Heart left ventricle (tissue), 16 donors: ENCODE results near the gene TNFAIP2. TPM values are rescaled to one million over a fixed set of nuclear protein-coding genes. Genes with fewer than 3 reads are reported as not detected.

Source experiments
- ATAC-seq, 4 donors: fragments of 200-7000 bp; cut with Tn5 transposase; one replicate each; pipeline ENCODE4 v1.9.1; 2020 to 2022; ENCODE audit warnings: moderate library complexity in 4 of 4, mild to moderate bottlenecking in 3 of 4, moderate number of reproducible peaks in 1 of 4
- DNase-seq, 5 donors: peaks; one replicate each; pipeline ENCODE4 v3.0.0-alpha.2; 2020
- H3K27ac ChIP-seq, 12 donors: fragments of 200-600 bp; sonication (generic) in 4 of 12; one replicate each; pipeline versions ENCODE4 v1.5.0 to v1.8.0; 2016 to 2022; ENCODE audit warnings: mild to moderate bottlenecking in 2 of 12
- H3K27me3 ChIP-seq, 9 donors: fragments of 200-600 bp; sonication (generic) in 2 of 9; one replicate each; pipeline versions ENCODE4 v1.5.1 to v1.8.0; 2016 to 2022; ENCODE audit warnings: mild to moderate bottlenecking in 3 of 9
- H3K36me3 ChIP-seq, 9 donors: fragments of 200-600 bp; sonication (generic) in 2 of 9; one replicate each; pipeline versions ENCODE4 v1.5.0 to v1.8.0; 2018 to 2022; ENCODE audit warnings: mild to moderate bottlenecking in 2 of 9
- H3K4me1 ChIP-seq, 12 donors: fragments of 200-600 bp; sonication (generic) in 4 of 12; one replicate each; pipeline versions ENCODE4 v1.5.0 to v1.8.0; 2016 to 2022; ENCODE audit warnings: mild to moderate bottlenecking in 3 of 12
- H3K4me3 ChIP-seq, 12 donors: fragments of 200-600 bp; sonication (generic) in 4 of 12; one replicate each; pipeline versions ENCODE4 v1.5.0 to v1.8.0; 2017 to 2022; ENCODE audit warnings: mild to moderate bottlenecking in 9 of 12, moderate library complexity in 4 of 12
- H3K9me3 ChIP-seq, 12 donors: fragments of 200-600 bp; sonication (generic) in 4 of 12; one replicate each; pipeline versions ENCODE4 v1.5.0 to v1.8.0; 2016 to 2022; ENCODE audit warnings: mild to moderate bottlenecking in 1 of 12
- POLR2A ChIP-seq, 2 donors: fragments of 450-650 bp; IDR thresholded peaks; one replicate each; pipeline ENCODE4 v1.6.1; 2017; ENCODE audit warnings: antibody characterized with exemption in 2 of 2, mild to moderate bottlenecking in 2 of 2, moderate library complexity in 2 of 2
- WGBS, 4 donors: extraction: QIAGEN DNeasy Blood & Tissue Kit in 2 of 4; methylation state at CpG; one replicate each; pipeline versions ENCODE4 v1.1.5 to v1.1.7; 2013 to 2018; 5-methylcytosine and 5-hydroxymethylcytosine counted together
- intact Hi-C, 10 donors: fragments of 100-400 bp; cut with DNase I; formaldehyde crosslinking; loops; one replicate each; pipeline versions ENCODE4 v1.11.1 to v1.14.2; 2022
- polyA plus RNA-seq, 2 donors: library from polyadenylated mRNA; stranded (reverse); fragments of 200-250 nt; gene quantifications; one replicate each; pipeline ENCODE4 v1.2.3, GENCODE V29; 2013
- total RNA-seq, 9 donors: library from RNA; depleted of rRNA in 2 of 9; stranded (reverse); fragments of >200 nt in 2 of 9; fragmentation: NEBNext Ultra II Directional in 3 of 9; extraction: Animal tissue kit (Norgen Biotek cat#: 25700) in 3 of 9; gene quantifications; one replicate each; pipeline versions ENCODE4 v1.1.0 to v1.2.4, GENCODE V29; 2016 to 2023
- TF ChIP-seq, protein P1 (sequence below), 12 donors: fragments of 200-600 bp; sonication (generic) in 4 of 12; IDR thresholded peaks; one replicate each; pipeline versions ENCODE4 v1.5.0 to v1.8.0; 2018 to 2022; ENCODE audit warnings: antibody characterized with exemption in 12 of 12, mild to moderate bottlenecking in 5 of 12
- donor health status: ischemic (EF 13 %, LVEDD 7.1; RV severe dilation, severe dysfunction).
- donor health status: healthy with polysubstance abuse.
- donor health status: DM: no; HTN: yes; CAD: no.
- donor health status: DM: no; HTN: no; CAD: no.
- donor health status: ischemic (EF 25% LVEDD 6.9; RV normal size, moderate dysfunction).
- donor health status: ischemic (EF 25% LVEDD 5.7; RV mildly dilated, moderate dysfunction).
- donor health status: healthy.
- donor health status: DM: yes; HTN: yes; CAD: no.
- donor health status: ischemic (EF 35%, LVEDD 5.7; RV mildly dilated, moderate dysfunction).
- donor health status: nonischemic (EF 11% LVEDD 7.7; RV severe dilation, severe dysfunction).
- donor health status: DM: yes; HTN: yes; CAD: no.
- donor health status: PGD.
- donor health status: ischemic (EF 29% LVEDD 5.4; RV normal size, mild dysfunction).
- donor health status: nonischemic (EF 23%, LVEDD 6.1; RV moderate dilation, normal function).

TNFAIP2 gene
- total and polyA plus RNA-seq, 11 donors = 22.0 to 253 (median 33.5) TPM

DNA sequence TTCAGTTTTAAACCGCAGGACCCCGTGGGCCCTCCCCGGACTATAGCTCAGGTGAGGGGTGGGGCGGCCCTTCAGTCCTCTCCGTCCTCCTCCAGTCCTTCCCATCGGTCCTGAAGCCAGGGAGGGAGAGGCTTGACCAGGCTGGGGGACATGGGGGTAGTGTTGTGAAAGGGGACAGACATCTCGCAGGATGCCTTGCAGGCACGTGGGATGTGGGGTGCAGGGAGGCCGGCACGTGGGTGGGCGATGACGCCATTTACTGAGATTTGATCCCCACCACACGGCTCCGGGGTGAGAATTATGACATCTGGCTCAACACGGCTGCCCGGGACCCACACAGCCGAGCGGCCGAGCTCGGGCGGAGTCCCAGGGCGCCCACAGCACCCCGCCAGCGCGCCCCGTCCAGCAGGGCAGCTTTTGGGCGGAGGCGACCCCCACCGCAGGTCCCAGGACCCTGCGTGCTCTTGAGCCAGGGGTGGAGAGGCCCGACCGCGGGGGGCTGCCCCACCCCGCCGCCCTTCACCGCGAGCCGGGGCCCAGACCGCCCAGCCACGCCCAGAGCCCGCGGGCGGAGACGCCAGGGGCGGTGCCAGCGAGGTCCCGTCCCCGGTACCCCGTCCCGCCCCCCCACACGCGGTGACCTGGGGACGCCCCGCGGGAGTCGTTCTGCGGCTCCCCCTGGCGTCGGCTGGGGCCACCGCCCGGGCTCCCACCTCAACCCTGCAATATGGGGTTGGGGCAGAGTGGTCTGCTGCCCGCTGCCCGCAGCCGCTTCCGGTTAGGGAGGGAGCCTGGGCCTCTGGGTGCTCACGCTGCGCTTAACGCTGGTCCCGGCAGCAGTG, 32.0 kb upstream of the TNFAIP2 start:
- TF ChIP-seq, protein P1, sequence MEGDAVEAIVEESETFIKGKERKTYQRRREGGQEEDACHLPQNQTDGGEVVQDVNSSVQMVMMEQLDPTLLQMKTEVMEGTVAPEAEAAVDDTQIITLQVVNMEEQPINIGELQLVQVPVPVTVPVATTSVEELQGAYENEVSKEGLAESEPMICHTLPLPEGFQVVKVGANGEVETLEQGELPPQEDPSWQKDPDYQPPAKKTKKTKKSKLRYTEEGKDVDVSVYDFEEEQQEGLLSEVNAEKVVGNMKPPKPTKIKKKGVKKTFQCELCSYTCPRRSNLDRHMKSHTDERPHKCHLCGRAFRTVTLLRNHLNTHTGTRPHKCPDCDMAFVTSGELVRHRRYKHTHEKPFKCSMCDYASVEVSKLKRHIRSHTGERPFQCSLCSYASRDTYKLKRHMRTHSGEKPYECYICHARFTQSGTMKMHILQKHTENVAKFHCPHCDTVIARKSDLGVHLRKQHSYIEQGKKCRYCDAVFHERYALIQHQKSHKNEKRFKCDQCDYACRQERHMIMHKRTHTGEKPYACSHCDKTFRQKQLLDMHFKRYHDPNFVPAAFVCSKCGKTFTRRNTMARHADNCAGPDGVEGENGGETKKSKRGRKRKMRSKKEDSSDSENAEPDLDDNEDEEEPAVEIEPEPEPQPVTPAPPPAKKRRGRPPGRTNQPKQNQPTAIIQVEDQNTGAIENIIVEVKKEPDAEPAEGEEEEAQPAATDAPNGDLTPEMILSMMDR (IDR thresholded peaks at IDR 0.05) = peak; percentile 28 to 65 (median 52)
- TF ChIP-seq POLR2A (IDR thresholded peaks at IDR 0.05) = no peak
- H3K36me3 ChIP-seq = no peaks in the 10 kb centered on the region
- peak; percentile 7 to 80 (median 64) for ATAC-seq
- peak overlapping the region; percentile 23 to 62 (median 52) for H3K4me3 ChIP-seq
- intact Hi-C loops = loop anchor here in 3 of 10 donors (5.0 to 10.0 kb wide), 2 partner anchors 91 to 396 kb away; no protein-coding TSS in a partner anchor
- peaks cover 0 to 32% (median 6%) of the 10 kb centered on the region in 12 donors for H3K4me1 ChIP-seq
- peak in 4 of 5 donors; percentile 48 to 76 (median 67) for DNase-seq
- peak overlapping the region in 3 of 12 donors; percentile 2 to 30 (median 14) for H3K27ac ChIP-seq
- no peaks in the 10 kb centered on the region for H3K9me3 ChIP-seq
- 5 to 19% (median 8%) methylated on average over 29 to 69 of the region's 69 CpGs for WGBS, 4 donors
- peaks cover 0 to 25% (median 0%) of the 10 kb centered on the region in 9 donors for H3K27me3 ChIP-seq

DNA sequence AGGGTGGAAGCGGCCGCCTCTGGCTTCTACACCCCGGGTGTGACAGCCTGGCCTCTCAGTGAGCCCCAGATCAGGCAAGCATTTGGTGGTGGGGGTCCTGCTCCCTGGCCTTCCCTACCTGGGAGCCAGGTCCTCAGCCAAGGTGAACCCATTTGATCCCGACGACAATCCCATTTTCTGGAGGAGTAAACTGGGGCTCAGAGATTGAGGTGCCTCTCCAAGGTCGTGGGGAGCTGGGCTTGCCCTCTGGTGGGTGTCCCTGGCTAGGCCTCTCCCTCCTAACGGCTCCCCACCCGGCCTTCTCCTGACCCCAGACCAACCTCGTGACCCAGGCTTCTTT, 31.4 kb upstream of the TNFAIP2 start:
- peak overlapping the region; percentile 23 to 62 (median 52) for H3K4me3 ChIP-seq
- H3K27ac ChIP-seq = peak overlapping the region in 3 of 12 donors; percentile 2 to 30 (median 14)
- H3K4me1 ChIP-seq = peaks cover 0 to 32% (median 6%) of the 10 kb centered on the region in 12 donors
- TF ChIP-seq, protein P1 (IDR thresholded peaks at IDR 0.05) = peak in 2 of 12 donors; percentile 0 to 4
- no peak for TF ChIP-seq POLR2A (IDR thresholded peaks at IDR 0.05)
- H3K36me3 ChIP-seq = no peaks in the 10 kb centered on the region
- H3K9me3 ChIP-seq = no peaks in the 10 kb centered on the region
- intact Hi-C loops = loop anchor here in 3 of 10 donors (5.0 to 10.0 kb wide), 2 partner anchors 90 to 397 kb away; no protein-coding TSS in a partner anchor
- ATAC-seq = no peak
- 53 to 73% (median 59%) methylated on average over 4 to 9 of the region's 9 CpGs for WGBS, 4 donors
- peak in 1 of 5 donors; percentile 14 for DNase-seq
- H3K27me3 ChIP-seq = peaks cover 0 to 19% (median 0%) of the 10 kb centered on the region in 9 donors

DNA sequence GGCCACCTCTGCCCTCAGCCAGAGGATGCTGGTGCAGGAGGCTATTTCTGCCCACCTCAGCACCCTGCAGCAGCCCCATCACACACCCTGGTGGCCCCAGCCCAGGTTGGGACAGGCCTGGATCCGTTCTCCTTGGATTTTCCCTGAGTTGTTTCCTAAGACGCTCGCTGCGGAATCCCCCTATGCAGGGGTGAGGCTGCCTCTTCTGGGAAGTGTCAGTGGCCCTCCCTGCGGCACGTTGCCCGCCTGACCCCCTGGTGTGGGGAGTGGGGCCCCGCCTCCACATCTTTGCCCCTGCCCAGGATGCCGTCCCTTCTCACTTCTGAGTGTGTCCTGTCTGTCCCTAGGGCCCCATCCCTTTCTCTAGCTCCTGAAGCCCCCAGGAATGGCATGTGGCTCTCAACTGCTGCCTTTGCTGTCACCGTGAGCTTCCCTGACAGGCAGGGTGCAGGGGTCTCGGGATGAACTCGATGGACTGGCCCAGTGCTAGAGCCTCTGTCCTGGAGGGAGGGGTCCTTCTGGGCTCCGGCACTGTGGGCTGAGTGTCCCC, 29.3 kb upstream of the TNFAIP2 start:
- peaks cover 0 to 32% (median 6%) of the 10 kb centered on the region in 12 donors for H3K4me1 ChIP-seq
- ATAC-seq = no peak
- H3K9me3 ChIP-seq = no peaks in the 10 kb centered on the region
- intact Hi-C loops = loop anchor here in 3 of 10 donors (5.0 to 10.0 kb wide), 2 partner anchors 88 to 399 kb away; no protein-coding TSS in a partner anchor
- peak overlapping the region in 8 of 12 donors; percentile 12 to 44 (median 28) for H3K4me3 ChIP-seq
- peak in 1 of 5 donors; percentile 25 for DNase-seq
- no peak for TF ChIP-seq POLR2A (IDR thresholded peaks at IDR 0.05)
- TF ChIP-seq, protein P1 (IDR thresholded peaks at IDR 0.05) = no peak
- peak overlapping the region in 9 of 12 donors; percentile 42 to 74 (median 61) for H3K27ac ChIP-seq
- H3K27me3 ChIP-seq = peaks cover 0 to 19% (median 0%) of the 10 kb centered on the region in 9 donors
- no peaks in the 10 kb centered on the region for H3K36me3 ChIP-seq
- 72 to 86% (median 79%) methylated on average over 11 to 13 of the region's 13 CpGs for WGBS, 4 donors
